Keratinocyte (primary cell): ENCODE measurements around the gene S100A11. TPM values are rescaled to one million over a fixed set of nuclear protein-coding genes. Genes with fewer than 3 reads are reported as not detected.

ENCODE experiments used
- DNase-seq: peaks from one replicate; pipeline ENCODE4 v3.0.0-alpha.2; 2011; ENCODE audit warnings: low read depth, missing footprints, low spot score
- FAIRE-seq: peaks from 2 replicates; lab custom pipeline; 2011; peaks lifted over from hg19 to GRCh38; lab: Jason Lieb, UNC
- H2AFZ ChIP-seq: 2 replicates; pipeline ENCODE4 v1.6.0; 2012; ENCODE audit warnings: low read length, control low read depth, inconsistent platforms; ENCODE audit not compliant: control insufficient read depth
- H3K27ac ChIP-seq: 2 replicates; pipeline ENCODE4 v1.5.1; 2011; ENCODE audit warnings: low read length; ENCODE audit not compliant: control insufficient read depth, insufficient read depth
- H3K27me3 ChIP-seq: 3 replicates; pipeline ENCODE4 v1.6.0; 2011; ENCODE audit warnings: low read length; ENCODE audit not compliant: control insufficient read depth, insufficient read depth; ENCODE audit errors: extremely low read depth
- H3K36me3 ChIP-seq, 2 experiments: 2 replicates in 1 of 2; 3 replicates in 1 of 2; pipeline ENCODE4 v1.5.1; 2011; ENCODE audit warnings: low read length in 2 of 2, mild to moderate bottlenecking in 1 of 2; ENCODE audit not compliant: control insufficient read depth in 2 of 2, insufficient read depth in 2 of 2; ENCODE audit errors: extremely low read depth in 1 of 2
- H3K4me1 ChIP-seq: 3 replicates; pipeline ENCODE4 v1.5.1; 2011; ENCODE audit warnings: low read length; ENCODE audit not compliant: control insufficient read depth, insufficient read depth; ENCODE audit errors: extremely low read depth
- H3K4me2 ChIP-seq: 3 replicates; pipeline ENCODE4 v1.6.0; 2011; ENCODE audit warnings: low read depth, low read length; ENCODE audit not compliant: control insufficient read depth, insufficient read depth; ENCODE audit errors: extremely low read depth
- H3K4me3 ChIP-seq, 3 experiments: fragments of 200-600 bp in 1 of 3; sonication (generic) in 1 of 3; 2 replicates in 2 of 3; 3 replicates in 1 of 3; pipeline ENCODE4 v1.5.1; 2011 to 2016; ENCODE audit warnings: low read length in 3 of 3, mild to moderate bottlenecking in 3 of 3, control low read depth in 2 of 3, inconsistent platforms in 1 of 3, low read depth in 1 of 3, mixed read lengths in 1 of 3, mixed run types in 1 of 3, moderate library complexity in 1 of 3; ENCODE audit not compliant: control insufficient read depth in 2 of 3, insufficient read depth in 2 of 3; ENCODE audit errors: extremely low read depth in 1 of 3
- H3K79me2 ChIP-seq: 2 replicates; pipeline ENCODE4 v1.6.0; 2012; ENCODE audit warnings: low read length; ENCODE audit not compliant: control insufficient read depth, insufficient read depth
- H3K9ac ChIP-seq: 3 replicates; pipeline ENCODE4 v1.6.0; 2011; ENCODE audit warnings: low read length; ENCODE audit not compliant: control insufficient read depth, insufficient read depth; ENCODE audit errors: extremely low read depth
- H3K9me1 ChIP-seq: 3 replicates; pipeline ENCODE4 v1.6.0; 2011; ENCODE audit warnings: low read length; ENCODE audit not compliant: control insufficient read depth, insufficient read depth; ENCODE audit errors: extremely low read depth
- H3K9me3 ChIP-seq: 2 replicates; pipeline ENCODE4 v1.5.1; 2012; ENCODE audit warnings: low read depth, low read length; ENCODE audit not compliant: control insufficient read depth
- H4K20me1 ChIP-seq: 3 replicates; pipeline ENCODE4 v1.6.0; 2011; ENCODE audit warnings: low read length; ENCODE audit not compliant: control insufficient read depth, insufficient read depth; ENCODE audit errors: extremely low read depth
- CTCF ChIP-seq, 3 experiments: IDR thresholded peaks in 1 of 3; conservative IDR thresholded peaks in 1 of 3; optimal IDR thresholded peaks in 1 of 3; 2 replicates in 2 of 3; 3 replicates in 1 of 3; pipeline versions ENCODE3 to v1.5.1; 2011; ENCODE audit warnings: low read length in 3 of 3, mild to moderate bottlenecking in 3 of 3, moderate library complexity in 2 of 3, control low read depth in 1 of 3, inconsistent platforms in 1 of 3; ENCODE audit not compliant: insufficient read depth in 2 of 3; ENCODE audit errors: extremely low read depth in 1 of 3
- EZH2 ChIP-seq: IDR thresholded peaks from one replicate; pipeline ENCODE4 v1.6.1; 2012; ENCODE audit warnings: inconsistent platforms, mild to moderate bottlenecking, low read length, moderate library complexity
- dilution Hi-C: fragments of 300-500 bp; cut with MboI; formaldehyde crosslinking; loops from one replicate; pipeline ENCODE4 v1.7.0; 2020; ENCODE audit warnings: low sequenced_read_pairs; ENCODE audit not compliant: extremely low pct_ligation_motif_present
- polyA plus RNA-seq, 5 experiments: library from polyadenylated mRNA; depleted of rRNA in 3 of 5; stranded (reverse) in 3 of 5; stranded (forward) in 1 of 5; unstranded in 1 of 5; fragments of >200 nt; gene quantifications; 1 replicate in 1 of 5; 2 replicates in 3 of 5; 3 replicates in 1 of 5; pipeline versions ENCODE4 v1.2.1 to v1.2.3, GENCODE V29; 2011 to 2012; ENCODE audit warnings: missing spikeins in 2 of 5, low read depth in 1 of 5, low replicate concordance in 1 of 5

The S100A11 gene
- polyA plus RNA-seq, 1 donor (not counting 4 experiments of a cell fraction or from before 2014, with no cell fraction given): 3,230 TPM

- FAIRE-seq (peak; percentile 87), DNase-seq (no peak)
- H3K9me3 ChIP-seq: no peaks in the 10 kb centered on the region
- H3K9me1 ChIP-seq: no peaks in the 10 kb centered on the region
- no peak overlapping the region for H3K4me3 ChIP-seq
- H2AFZ ChIP-seq: no peak overlapping the region
- H3K79me2 ChIP-seq: no peaks in the 10 kb centered on the region
- TF ChIP-seq CTCF (optimal IDR thresholded peaks at IDR 0.05 in 1 of 3, IDR thresholded peaks at IDR 0.05 in 1 of 3, conservative IDR thresholded peaks at IDR 0.05 in 1 of 3; ENCODE audit: extremely low read depth in 1 of 3, insufficient read depth in 2 of 3, low read length in 3 of 3): peak in 2 of 3 experiments; percentile 13 to 49
- no peak for TF ChIP-seq EZH2
- no peaks in the 10 kb centered on the region for H3K27me3 ChIP-seq
- dilution Hi-C loops: no loop called here
- no peaks in the 10 kb centered on the region for H3K36me3 ChIP-seq
- H3K27ac ChIP-seq: peak overlapping the region; percentile 100
- H3K4me1 ChIP-seq: peaks cover 58% of the 10 kb centered on the region
- peak overlapping the region; percentile 6 for H3K9ac ChIP-seq
- no peaks in the 10 kb centered on the region for H4K20me1 ChIP-seq
- H3K4me2 ChIP-seq: peak overlapping the region; percentile 44
Observed at GRCh38 chr1:152050886-152051675, 14.3 kb upstream of the S100A11 start.

DNA sequence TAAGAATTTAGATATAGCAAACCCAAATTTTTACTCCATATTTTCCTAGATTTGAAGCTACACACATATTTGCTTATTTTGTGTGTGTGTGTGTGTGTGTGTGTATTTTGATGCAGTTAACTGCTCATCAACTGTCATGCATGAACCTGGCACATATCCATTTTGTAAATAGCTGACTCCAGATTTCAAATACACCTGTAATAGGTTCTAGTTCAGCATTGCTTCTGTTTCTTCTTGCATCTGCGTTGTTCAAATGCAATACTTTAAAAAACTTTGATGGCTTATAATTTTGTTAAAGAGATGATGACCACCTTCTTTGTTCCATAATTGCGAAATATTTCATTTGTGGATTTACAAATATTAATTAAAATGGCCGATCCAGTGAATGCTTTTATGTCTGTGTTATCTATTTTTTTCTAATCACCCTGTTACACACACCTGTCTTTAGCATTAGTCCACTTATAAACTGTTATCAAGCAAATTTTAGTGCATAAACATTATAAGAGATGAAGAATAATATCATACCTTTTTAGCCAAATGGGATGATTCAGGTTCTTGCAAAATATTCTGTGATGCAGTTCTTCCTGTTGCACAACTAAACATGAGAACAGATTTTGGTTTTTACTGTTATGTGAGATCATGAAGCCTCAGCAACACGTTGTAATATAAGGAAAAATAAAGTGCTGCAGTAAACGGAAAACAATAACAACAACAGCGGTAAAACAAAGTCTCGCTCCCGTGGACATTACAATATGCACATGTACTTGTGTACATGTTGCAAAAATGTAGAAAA, 12.7 kb upstream of the S100A11 start:
- Histone ChIP-seq H3K27me3 (no peaks in the 10 kb centered on the region), H3K9ac (peak overlapping the region; percentile 96), H3K9me1 (no peaks in the 10 kb centered on the region), H3K36me3 (no peaks in the 10 kb centered on the region), H2AFZ (no peak overlapping the region), H3K79me2 (no peaks in the 10 kb centered on the region), H3K27ac (peak overlapping the region; percentile 100), H4K20me1 (no peaks in the 10 kb centered on the region), H3K9me3 (no peaks in the 10 kb centered on the region), H3K4me3 (no peak overlapping the region), H3K4me2 (peak overlapping the region; percentile 87), H3K4me1 (peaks cover 61% of the 10 kb centered on the region)
- FAIRE-seq: no peak
- TF ChIP-seq CTCF (optimal IDR thresholded peaks at IDR 0.05 in 1 of 3, IDR thresholded peaks at IDR 0.05 in 1 of 3, conservative IDR thresholded peaks at IDR 0.05 in 1 of 3; ENCODE audit: extremely low read depth in 1 of 3, insufficient read depth in 2 of 3, low read length in 3 of 3) (no peak), EZH2 (no peak)
- dilution Hi-C loops: no loop called here
- DNase-seq: no peak
